GM12892 (cell line): ENCODE results near the gene DHRS13.

Experiments used
- POLR2A ChIP-seq: IDR thresholded peaks from 2 replicates; pipeline ENCODE4 v1.6.1; 2011; ENCODE audit warnings: low read depth, low read length, control low read depth
- POLR2AphosphoS5 ChIP-seq: IDR thresholded peaks from 2 replicates; pipeline ENCODE4 v1.6.1; 2011; ENCODE audit warnings: low read depth, low read length, control low read depth
- TAF1 ChIP-seq: IDR thresholded peaks from 2 replicates; pipeline ENCODE4 v1.6.1; 2011; ENCODE audit warnings: low read depth, mild to moderate bottlenecking, control low read depth, low read length, borderline replicate concordance

DNA sequence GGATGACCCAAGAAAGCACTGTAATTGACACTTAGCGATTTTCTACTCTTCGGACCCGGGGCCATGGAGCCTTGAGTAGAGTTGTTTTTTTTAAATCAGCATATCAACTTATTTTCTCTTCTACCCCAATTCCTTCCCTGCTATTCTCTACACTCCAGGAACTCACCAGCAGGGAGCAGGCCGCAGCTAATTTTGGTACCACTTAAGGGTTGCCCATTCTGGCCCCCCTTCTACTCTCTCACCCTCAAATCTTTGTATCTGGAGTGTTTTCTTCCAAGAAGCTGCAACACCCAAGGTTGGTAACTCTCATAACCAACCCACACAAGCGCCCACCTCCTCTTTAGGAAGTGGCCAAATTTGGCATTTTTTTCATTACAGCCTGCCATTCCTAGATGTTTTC is 53.6 kb downstream of the DHRS13 start:
- no peak for TF ChIP-seq POLR2AphosphoS5
- no peak for TF ChIP-seq POLR2A
- no peak for TF ChIP-seq TAF1
